Endothelial cell of umbilical vein (primary cell): ENCODE data around the gene SKIDA1. TPM values are rescaled to one million over a fixed set of nuclear protein-coding genes. Genes with fewer than 3 reads are reported as not detected.

Experiments used
- BruUV-seq: library from RNA; stranded (reverse); fragments of 400-500 nt; replicated peaks from 2 replicates; lab custom pipeline; 2021; lab: Mats Ljungman, UMichigan
- CTCF ChIA-PET: fragments of 300-600, 350-600 bp; sonication (Branson Sonifier 250); formaldehyde crosslinking; loops from one replicate; lab custom pipeline; 2021; ENCODE audit warnings: antibody characterized with exemption, inconsistent platforms; lab: Charles Lee
- POLR2A ChIA-PET: fragments of 300-600, 350-600 bp; sonication (Branson Sonifier 250); formaldehyde crosslinking; loops from one replicate; lab custom pipeline; 2021; ENCODE audit warnings: antibody characterized with exemption, inconsistent platforms; lab: Charles Lee
- DNase-seq: peaks from one replicate; pipeline ENCODE4 v3.0.0-alpha.2; 2011; ENCODE audit warnings: low read depth, low spot score
- FAIRE-seq: peaks from 2 replicates; lab custom pipeline; 2011; peaks lifted over from hg19 to GRCh38; lab: Jason Lieb, UNC
- H2AFZ ChIP-seq: 2 replicates; pipeline ENCODE4 v1.6.0; 2012; ENCODE audit warnings: low read depth, low read length, control low read depth, inconsistent platforms
- H3K27ac ChIP-seq: 2 replicates; pipeline ENCODE4 v1.5.1; 2011; ENCODE audit warnings: low read depth, mild to moderate bottlenecking, control low read depth, low read length, moderate library complexity; ENCODE audit not compliant: insufficient read depth
- H3K27me3 ChIP-seq, 2 experiments: 2 replicates each; pipeline versions ENCODE4 v1.6.0 to v1.6.1; 2011; ENCODE audit warnings: low read length in 2 of 2, mixed read lengths in 1 of 2; ENCODE audit not compliant: control insufficient read depth in 2 of 2, insufficient read depth in 2 of 2
- H3K36me3 ChIP-seq, 2 experiments: 2 replicates in 1 of 2; 3 replicates in 1 of 2; pipeline ENCODE4 v1.5.1; 2011; ENCODE audit warnings: low read length in 2 of 2, mild to moderate bottlenecking in 1 of 2, moderate library complexity in 1 of 2; ENCODE audit not compliant: control insufficient read depth in 2 of 2, insufficient read depth in 2 of 2; ENCODE audit errors: extremely low read depth in 1 of 2
- H3K4me1 ChIP-seq: 3 replicates; pipeline ENCODE4 v1.5.1; 2011; ENCODE audit warnings: mild to moderate bottlenecking, low read length; ENCODE audit not compliant: control insufficient read depth, insufficient read depth; ENCODE audit errors: extremely low read depth
- H3K4me2 ChIP-seq: 2 replicates; pipeline ENCODE4 v1.6.1; 2011; ENCODE audit warnings: low read length, control low read depth, mixed read lengths; ENCODE audit not compliant: insufficient read depth
- H3K4me3 ChIP-seq, 3 experiments: fragments of 200-600 bp in 1 of 3; sonication (generic), shearing (Covaris generic) in 1 of 3; replicated peaks in 1 of 3; 2 replicates each; pipeline ENCODE4 v1.5.1; 2011 to 2016; ENCODE audit warnings: control low read depth in 3 of 3, low read length in 3 of 3, mild to moderate bottlenecking in 2 of 3, inconsistent platforms in 1 of 3, low read depth in 1 of 3, moderate library complexity in 1 of 3; ENCODE audit not compliant: insufficient read depth in 1 of 3
- H3K79me2 ChIP-seq: 2 replicates; pipeline ENCODE4 v1.6.0; 2012; ENCODE audit warnings: low read length, inconsistent platforms; ENCODE audit not compliant: control insufficient read depth, insufficient read depth
- H3K9ac ChIP-seq: replicated peaks from 2 replicates; pipeline ENCODE3; 2011; ENCODE audit warnings: low read length, control low read depth; ENCODE audit not compliant: insufficient read depth; ENCODE audit errors: extremely low read depth
- H3K9me1 ChIP-seq: replicated peaks from 3 replicates; pipeline ENCODE4 v1.6.0; 2011; ENCODE audit warnings: mild to moderate bottlenecking, low read length; ENCODE audit not compliant: control insufficient read depth, insufficient read depth; ENCODE audit errors: extremely low read depth
- H3K9me3 ChIP-seq: replicated peaks from 2 replicates; pipeline ENCODE4 v1.5.1; 2012; ENCODE audit warnings: low read length, inconsistent platforms; ENCODE audit not compliant: control insufficient read depth, insufficient read depth
- H4K20me1 ChIP-seq: replicated peaks from 2 replicates; pipeline ENCODE3; 2011; ENCODE audit warnings: mild to moderate bottlenecking, low read length; ENCODE audit not compliant: control insufficient read depth, insufficient read depth; ENCODE audit errors: extremely low read depth
- CTCF ChIP-seq, 2 donors: IDR thresholded peaks; 1 replicate in 1 of 2; 2 replicates in 1 of 2; pipeline ENCODE4 v1.5.1; 2011; ENCODE audit warnings: low read length in 2 of 2, mild to moderate bottlenecking in 2 of 2, moderate library complexity in 2 of 2, control low read depth in 1 of 2, inconsistent platforms in 1 of 2, low read depth in 1 of 2; ENCODE audit not compliant: insufficient read depth in 1 of 2; ENCODE audit errors: extremely low read depth in 1 of 2
- FOS ChIP-seq: IDR thresholded peaks from 2 replicates; pipeline ENCODE4 v1.6.1; 2011; ENCODE audit warnings: mild to moderate bottlenecking, low read length, moderate library complexity, borderline replicate concordance; ENCODE audit not compliant: insufficient read depth
- JUN ChIP-seq: IDR thresholded peaks from 2 replicates; pipeline ENCODE4 v1.6.1; 2011; ENCODE audit warnings: borderline replicate concordance, low read depth; ENCODE audit not compliant: insufficient read length, insufficient read depth
- MAX ChIP-seq: IDR thresholded peaks from 2 replicates; pipeline ENCODE4 v1.6.1; 2011; ENCODE audit not compliant: insufficient read depth, insufficient read length
- dilution Hi-C: fragments of 300-500 bp; cut with MboI; formaldehyde crosslinking; loops from one replicate; pipeline ENCODE4 v1.15.0; 2019; ENCODE audit warnings: low sequenced_read_pairs; ENCODE audit not compliant: extremely low pct_ligation_motif_present
- intact Hi-C: fragments of 100-400 bp; cut with micrococcal nuclease; formaldehyde crosslinking; loops from one replicate; pipeline ENCODE4 v1.10.0; 2022
- polyA plus RNA-seq, 4 experiments: library from polyadenylated mRNA; depleted of rRNA in 3 of 4; stranded (reverse) in 3 of 4; unstranded in 1 of 4; fragments of >200 nt; gene quantifications; 2 replicates each; pipeline versions ENCODE4 v1.2.1 to v1.2.3, GENCODE V29; 2011 to 2012; ENCODE audit warnings: missing spikeins in 1 of 4
- total RNA-seq: library from RNA; stranded (reverse); gene quantifications from 2 replicates; pipeline ENCODE4 v1.2.3, GENCODE V29; 2021

SKIDA1 gene
- total and polyA plus RNA-seq, 2 donors (not counting 3 experiments of a cell fraction or from before 2014, with no cell fraction given), result 0.21 to 0.71 TPM

- ChIA-PET POLR2A (interaction anchor here (0.6 to 2.3 kb wide), 6 partner anchors 20 to 716 kb away, joined by 3 to 11 read pairs (median 6); partner anchors contain the start of gene SKIDA1), CTCF (interaction anchor here (0.6 to 7.5 kb wide), 42 partner anchors 10 to 1492 kb away, joined by 3 to 125 read pairs (median 5); partner anchors contain the start of genes BMI1, DNAJC1, MLLT10 and SKIDA1)
- H3K36me3 ChIP-seq, result no peaks in the 10 kb centered on the region
- peak overlapping the region; percentile 79 to 94 (median 86) for H3K4me3 ChIP-seq
- dilution Hi-C loops, result no loop called here
- no peaks in the 10 kb centered on the region for H3K9me3 ChIP-seq
- peak overlapping the region; percentile 43 for H3K9ac ChIP-seq
- H3K27ac ChIP-seq, result peak overlapping the region; percentile 49
- H3K79me2 ChIP-seq, result no peaks in the 10 kb centered on the region
- H3K27me3 ChIP-seq, result peaks cover 9 to 29% of the 10 kb centered on the region in 2 experiments
- H3K4me1 ChIP-seq, result peaks cover 12% of the 10 kb centered on the region
- no peaks in the 10 kb centered on the region for H4K20me1 ChIP-seq
- H3K4me2 ChIP-seq, result peak overlapping the region; percentile 90
- peak; percentile 24 for FAIRE-seq
- peak; percentile 14 to 50 for TF ChIP-seq CTCF (IDR thresholded peaks at IDR 0.05; ENCODE audit: extremely low read depth in 1 of 2, insufficient read depth in 1 of 2, low read depth in 1 of 2, low read length in 2 of 2)
- no peak for TF ChIP-seq MAX
- TF ChIP-seq FOS, result no peak
- TF ChIP-seq JUN, result no peak
- H3K9me1 ChIP-seq, result no peaks in the 10 kb centered on the region
- BruUV-seq, result no TSS peak
- intact Hi-C loops, result loop anchor here (1.0 to 10.0 kb wide), 12 partner anchors 29 to 1598 kb away; partner anchors contain the start of genes COMMD3, MLLT10, MSRB2 and SKIDA1
- H2AFZ ChIP-seq, result peak overlapping the region; percentile 91
- DNase-seq, result peak; percentile 63
Observed at GRCh38 chr10:21496343-21497176, 28.9 kb downstream of the SKIDA1 start.
